Measurements from ENCODE around the gene PAQR5.
"Not testable (repeated sequence)": the region's sequence is repeated elsewhere in the genome, so short reads cannot be mapped to it uniquely, and the experiment has no call there.

Gene PAQR5

GRCh38 chr15:69298697-69299441 is at the start of gene PAQR5:
Gene PAQR5, plus strand, starts transcription at chr15:69298912. Its CDS starts 61,169 bp downstream, at chr15:69360081.
- DNase-seq (ENCODE audit: insufficient read length, low spot score): no peak

GRCh38 chr15:69253156-69253555 is 45.6 kb upstream of the PAQR5 start:
- FAIRE-seq: no peak
- no peak for DNase-seq (ENCODE audit: insufficient read length, low spot score)

More at GRCh38 chr15:69298697-69299441, at the start of gene PAQR5:
- no peak for FAIRE-seq

GRCh38 chr15:69265347-69265955 is 33.3 kb upstream of the PAQR5 start:
- FAIRE-seq (no peak), DNase-seq (ENCODE audit: insufficient read length, low spot score) (no peak)

- DNase-seq (ENCODE audit: insufficient read length, low spot score): no peak
- no peak for FAIRE-seq
These were observed 27.5 kb upstream of the PAQR5 start for GRCh38 chr15:69271217-69271616.

GRCh38 chr15:69272139-69272538 is 26.6 kb upstream of the PAQR5 start:
- FAIRE-seq: no peak
- no peak for DNase-seq (ENCODE audit: insufficient read length, low spot score)

- no peak for FAIRE-seq
- DNase-seq (ENCODE audit: insufficient read length, low spot score): no peak
These were observed 25.8 kb upstream of the PAQR5 start for GRCh38 chr15:69272891-69273290.

- no peak for DNase-seq (ENCODE audit: insufficient read length, low spot score)
- FAIRE-seq: no peak
These were observed 23.5 kb upstream of the PAQR5 start for GRCh38 chr15:69275074-69275670.

- FAIRE-seq: no peak
- DNase-seq (ENCODE audit: insufficient read length, low spot score): no peak
These were observed 22.7 kb upstream of the PAQR5 start for GRCh38 chr15:69275933-69276560.

GRCh38 chr15:69277316-69277715 is 21.4 kb upstream of the PAQR5 start:
- FAIRE-seq (no peak), DNase-seq (ENCODE audit: insufficient read length, low spot score) (no peak)

GRCh38 chr15:69279636-69280035 is 19.1 kb upstream of the PAQR5 start:
- DNase-seq (ENCODE audit: insufficient read length, low spot score) (no peak), FAIRE-seq (no peak)

- DNase-seq (ENCODE audit: insufficient read length, low spot score) (no peak), FAIRE-seq (no peak)
These were observed 17.9 kb upstream of the PAQR5 start for GRCh38 chr15:69280783-69281182.

- DNase-seq (ENCODE audit: insufficient read length, low spot score) (no peak), FAIRE-seq (no peak)
These were observed 16.5 kb upstream of the PAQR5 start for GRCh38 chr15:69282104-69282743.

- FAIRE-seq (no peak), DNase-seq (ENCODE audit: insufficient read length, low spot score) (no peak)
These were observed 12.9 kb upstream of the PAQR5 start for GRCh38 chr15:69285834-69286233.

- DNase-seq (ENCODE audit: insufficient read length, low spot score): no peak
- no peak for FAIRE-seq
These were observed 10.7 kb upstream of the PAQR5 start for GRCh38 chr15:69288011-69288410.

GRCh38 chr15:69288531-69289341 is 10.0 kb upstream of the PAQR5 start:
- DNase-seq (ENCODE audit: insufficient read length, low spot score) (no peak), FAIRE-seq (no peak)

- DNase-seq (ENCODE audit: insufficient read length, low spot score) (no peak), FAIRE-seq (no peak)
These were observed 9.2 kb upstream of the PAQR5 start for GRCh38 chr15:69289342-69290146.

- DNase-seq (ENCODE audit: insufficient read length, low spot score): no peak
- no peak for FAIRE-seq
These were observed 8.2 kb upstream of the PAQR5 start for GRCh38 chr15:69290346-69291164.

GRCh38 chr15:69291651-69292050 is 7.1 kb upstream of the PAQR5 start:
- not testable (repeated sequence) for FAIRE-seq; DNase-seq (ENCODE audit: insufficient read length, low spot score)
